CD4-positive, alpha-beta T cell treated with Interleukin-10 for 1 hour (primary cell): Measurements from ENCODE around the gene PIAS3.

Experiments
- DNase-seq: peaks from one replicate; pipeline ENCODE4 v3.0.0-alpha.2; 2020

PIAS3 gene

DNA sequence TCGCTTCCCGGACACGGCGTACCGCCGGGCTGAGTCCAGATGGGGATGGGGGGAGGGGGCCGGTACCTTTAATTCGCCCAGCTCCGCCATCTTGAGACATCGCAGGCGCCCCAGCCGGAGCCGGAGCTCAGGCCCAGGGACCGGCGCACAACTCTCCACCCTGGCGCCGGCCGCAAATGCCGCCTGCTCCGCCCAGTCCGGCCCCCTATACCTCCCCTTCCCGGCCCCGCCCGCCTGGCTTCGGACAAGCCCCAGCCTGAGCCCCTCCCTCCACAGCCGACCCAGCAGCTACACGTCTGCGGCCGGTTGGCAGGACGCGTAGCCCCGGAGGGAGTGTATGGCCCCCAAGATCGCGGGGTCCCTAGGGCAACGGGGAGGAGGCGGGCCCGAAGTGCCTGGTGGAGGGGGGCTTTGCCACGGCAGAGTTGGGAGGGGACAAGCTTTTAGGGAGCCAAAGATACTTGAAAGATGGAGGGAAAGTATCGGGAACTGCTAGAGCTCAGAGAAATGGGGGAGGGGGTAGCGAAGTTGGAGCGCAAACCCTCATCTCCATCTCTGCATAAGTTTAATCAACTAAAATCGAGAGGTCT, at the start of gene PIAS3:
Gene PIAS3 (minus strand): TSS at position 181 of the 590 bp plus-strand sequence. CDS start 91 bp downstream, at position 90.
- DNase-seq: peak; percentile 86

GRCh38 chr1:145908653-145909052, 49.8 kb upstream of the PIAS3 start:
- DNase-seq: no peak

DNA sequence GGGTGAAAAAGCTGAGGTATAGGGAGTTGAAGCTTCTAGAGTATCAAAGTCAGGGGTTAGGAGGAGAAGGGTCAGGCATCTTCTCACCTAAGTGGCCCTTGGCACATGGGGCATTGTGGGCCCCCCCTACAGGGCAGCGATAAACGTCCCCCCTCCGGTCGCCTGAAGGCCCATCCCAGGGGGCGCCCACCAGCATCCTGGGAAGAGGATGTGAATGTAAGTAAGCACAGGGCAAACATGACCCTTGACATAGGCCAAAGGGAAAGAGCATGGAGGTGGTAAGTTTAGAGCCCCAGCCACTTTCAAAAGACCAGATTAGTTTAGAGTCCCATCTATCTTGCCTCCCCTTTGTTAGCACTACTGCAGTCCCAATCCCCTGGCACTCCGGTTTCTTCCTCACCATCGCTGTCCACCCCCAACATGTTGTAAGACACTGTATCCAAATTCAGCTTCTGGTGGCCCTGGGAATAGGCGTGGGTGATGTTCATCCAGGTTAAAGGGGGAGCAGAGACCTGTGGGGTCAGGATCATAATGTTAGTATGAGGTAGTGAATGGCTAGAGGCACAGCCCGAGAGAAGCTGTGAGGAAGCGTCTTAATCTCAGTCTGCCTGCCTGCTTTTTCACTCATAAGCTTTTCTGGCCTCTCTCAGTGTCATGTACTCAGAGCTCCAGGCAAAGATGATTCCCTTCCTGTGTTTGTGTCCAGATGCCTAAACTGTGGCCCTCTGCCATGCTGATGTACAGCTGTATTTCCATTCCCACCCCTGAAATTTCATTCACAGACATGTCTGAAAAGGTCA, 48.3 kb upstream of the PIAS3 start:
- no peak for DNase-seq

GRCh38 chr1:145901312-145902021, 42.6 kb upstream of the PIAS3 start:
- no peak for DNase-seq

DNA sequence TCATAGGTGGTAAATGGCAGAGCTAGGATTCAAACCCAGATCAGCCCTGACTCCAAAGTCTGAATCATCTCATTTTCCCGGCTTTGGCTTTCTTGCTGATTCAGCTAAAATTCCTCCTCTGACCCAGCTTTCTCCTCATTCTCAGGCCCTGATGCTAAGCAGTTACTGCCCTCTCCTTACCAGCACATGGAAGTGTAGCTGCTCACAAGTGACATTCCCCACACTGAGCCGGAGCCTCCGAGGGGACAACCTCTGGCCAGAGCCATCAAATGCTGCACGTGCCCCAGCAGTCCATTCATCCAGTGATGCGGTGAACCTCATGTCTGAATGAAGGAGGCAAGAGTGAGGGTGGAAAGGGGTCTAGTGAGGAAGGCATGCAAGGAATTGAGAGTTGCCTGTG, 39.9 kb upstream of the PIAS3 start:
- DNase-seq: no peak

GRCh38 chr1:145897969-145898368, 39.1 kb upstream of the PIAS3 start:
- DNase-seq: no peak

DNA sequence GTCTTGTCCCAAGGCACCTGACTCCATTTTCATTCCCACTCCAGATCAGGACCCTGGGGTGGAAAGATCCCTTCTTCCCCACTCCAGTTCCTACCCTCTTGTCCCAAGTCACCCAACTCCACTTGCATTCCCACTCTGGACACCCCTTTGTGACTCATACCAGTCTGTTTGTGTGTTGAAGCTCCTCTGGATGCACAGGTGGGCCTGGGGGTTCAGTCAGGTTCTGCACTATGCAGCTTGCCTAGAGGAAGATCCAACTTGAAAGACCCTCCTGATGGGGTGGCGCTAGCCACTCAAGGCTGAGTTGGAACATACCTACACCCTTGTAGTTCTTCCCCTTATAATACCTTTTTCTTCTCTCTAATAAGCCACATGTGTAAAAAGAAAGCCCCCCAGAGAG, 36.6 kb upstream of the PIAS3 start:
- DNase-seq: no peak

DNA sequence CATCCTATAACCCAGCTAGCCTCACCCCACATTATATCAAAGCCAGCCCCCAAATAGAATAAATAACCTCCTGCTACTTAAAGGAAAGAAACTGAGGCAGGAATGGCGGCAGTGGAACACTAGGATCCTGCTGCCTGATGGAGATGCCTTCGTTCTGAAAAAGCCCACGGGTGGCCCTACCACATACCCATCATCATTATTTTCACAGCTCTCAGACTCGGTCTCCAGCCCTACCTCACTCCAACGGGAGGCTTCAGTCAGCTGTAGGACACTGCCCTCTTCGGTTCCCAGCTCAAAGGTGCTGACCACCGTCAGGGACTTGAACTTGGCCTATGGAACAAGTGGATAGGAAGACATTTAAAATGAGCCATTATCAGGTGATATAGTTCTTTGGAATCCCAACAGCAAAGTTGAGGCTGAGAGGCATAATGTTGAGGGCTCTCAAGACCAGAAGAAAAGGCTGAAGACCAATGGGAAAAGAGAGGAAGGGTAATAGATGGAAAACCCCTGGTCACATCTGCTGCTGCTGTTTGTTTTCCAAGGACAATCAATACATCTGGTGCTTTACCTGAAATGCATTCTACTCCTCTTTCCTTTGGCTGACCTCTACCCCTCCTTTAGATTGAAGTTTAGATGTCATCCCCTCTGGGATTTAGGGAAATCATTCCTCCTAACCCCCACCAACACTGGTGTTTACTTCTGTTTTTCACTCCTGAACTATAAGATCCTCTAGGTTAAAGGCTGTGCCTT, 34.6 kb upstream of the PIAS3 start:
- no peak for DNase-seq

DNA sequence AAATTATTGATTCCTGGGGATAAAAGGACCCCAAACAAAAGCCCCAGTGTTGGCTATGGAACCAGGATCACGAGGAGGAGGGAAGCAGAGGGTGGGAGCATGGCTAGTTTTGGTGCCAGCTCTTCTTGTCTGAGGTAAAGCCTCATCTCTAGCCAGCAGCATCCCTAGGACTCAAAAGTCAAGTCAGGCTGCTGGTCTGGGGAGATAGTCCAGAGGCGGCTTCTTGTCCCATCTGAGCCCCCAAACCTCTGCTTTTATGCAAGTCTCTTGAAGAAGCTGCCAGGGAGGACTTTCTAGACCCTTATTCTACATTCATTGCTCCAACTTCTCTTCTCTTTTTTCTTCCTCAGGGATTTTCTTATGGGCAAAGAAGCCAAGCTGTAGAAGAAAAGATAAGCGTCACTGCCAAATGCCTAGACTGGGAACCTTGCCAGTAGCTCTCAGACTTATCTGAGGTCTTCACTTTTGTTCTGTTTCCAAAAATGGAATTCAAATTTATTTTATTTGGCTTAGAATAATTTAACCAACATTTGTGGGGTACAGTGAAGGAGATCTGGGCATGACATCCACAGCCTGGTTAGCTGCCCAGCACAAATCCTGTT, 33.7 kb upstream of the PIAS3 start:
- DNase-seq: no peak

GRCh38 chr1:145891587-145892485, 33.0 kb upstream of the PIAS3 start:
- DNase-seq: peak; percentile 54

DNA sequence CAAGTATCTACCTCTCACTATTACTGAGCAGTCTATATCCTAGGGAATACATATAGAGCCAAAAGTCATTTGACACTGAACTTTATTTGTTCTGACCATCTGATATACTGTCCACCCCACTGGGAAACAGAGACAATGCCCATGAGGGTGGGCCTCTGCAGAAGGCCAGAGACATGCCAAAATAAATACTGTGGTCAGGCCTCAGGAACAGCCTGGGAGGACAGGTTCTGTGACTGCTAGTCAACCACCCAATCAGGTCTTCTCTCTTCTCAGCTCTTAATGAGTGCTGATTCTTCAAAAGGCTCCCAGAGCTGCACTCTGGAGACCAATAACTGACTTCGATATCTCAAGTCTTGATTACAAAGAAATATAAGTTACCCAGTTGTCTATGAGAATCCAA, 32.3 kb upstream of the PIAS3 start:
- DNase-seq: no peak

GRCh38 chr1:145889722-145890121, 30.8 kb upstream of the PIAS3 start:
- no peak for DNase-seq

- DNase-seq: no peak
Measured at GRCh38 chr1:145887631-145888030, 28.8 kb upstream of the PIAS3 start.

GRCh38 chr1:145886816-145887215, 27.9 kb upstream of the PIAS3 start:
- DNase-seq: no peak

GRCh38 chr1:145886390-145886789, 27.5 kb upstream of the PIAS3 start:
- no peak for DNase-seq

DNA sequence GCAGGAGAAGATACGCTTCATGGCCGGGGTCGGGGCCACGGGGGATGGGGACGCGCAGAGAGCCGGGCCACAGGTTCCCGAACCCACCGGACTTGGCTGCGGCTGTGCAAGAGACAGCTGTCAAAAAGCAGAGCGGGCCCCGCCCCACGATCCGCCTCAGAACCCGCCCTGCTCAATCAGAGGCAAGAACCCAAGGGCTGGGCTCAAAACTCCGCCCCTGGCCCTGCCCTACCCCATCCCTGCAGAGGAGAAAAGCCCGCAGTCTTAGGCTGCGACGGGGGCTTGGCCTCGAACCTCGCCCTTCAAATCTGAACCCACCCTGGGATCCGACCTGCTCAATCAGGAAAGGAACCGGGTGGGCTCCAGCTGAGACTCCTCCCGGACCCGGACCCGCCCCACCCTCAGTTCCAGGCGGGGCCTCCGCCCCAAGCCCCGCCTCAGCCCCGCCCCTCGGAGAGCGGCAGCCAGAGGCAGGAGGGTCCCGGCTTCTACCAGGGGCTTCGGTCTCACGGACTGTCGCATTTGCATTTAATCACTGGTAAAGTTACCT, 26.9 kb upstream of the PIAS3 start, which contains the start of gene ANKRD35:
Gene ANKRD35 (minus strand): TSS at position 129 of the 550 bp plus-strand sequence. CDS start 108 bp downstream, at position 21.
- peak; percentile 87 for DNase-seq

DNA sequence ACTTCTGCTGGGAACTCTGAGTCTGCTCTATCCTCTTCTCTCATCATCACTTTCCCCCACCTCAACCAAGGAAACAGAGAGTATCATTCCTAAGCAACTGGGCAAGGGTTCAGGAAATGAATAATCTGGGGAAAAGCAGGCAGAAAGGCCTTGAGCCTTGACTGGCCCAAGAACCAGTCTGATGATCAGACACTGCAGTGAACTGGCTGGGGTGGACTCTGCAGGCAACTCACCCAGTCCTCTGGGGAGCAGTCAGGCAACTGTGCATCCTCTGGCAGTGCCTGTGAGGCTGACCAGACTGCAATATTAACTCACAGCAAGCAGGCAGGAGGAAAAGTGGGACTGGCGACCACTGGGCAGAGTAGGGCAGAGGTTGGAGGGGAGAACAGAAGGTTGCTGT, 25.8 kb upstream of the PIAS3 start:
- DNase-seq: no peak

DNA sequence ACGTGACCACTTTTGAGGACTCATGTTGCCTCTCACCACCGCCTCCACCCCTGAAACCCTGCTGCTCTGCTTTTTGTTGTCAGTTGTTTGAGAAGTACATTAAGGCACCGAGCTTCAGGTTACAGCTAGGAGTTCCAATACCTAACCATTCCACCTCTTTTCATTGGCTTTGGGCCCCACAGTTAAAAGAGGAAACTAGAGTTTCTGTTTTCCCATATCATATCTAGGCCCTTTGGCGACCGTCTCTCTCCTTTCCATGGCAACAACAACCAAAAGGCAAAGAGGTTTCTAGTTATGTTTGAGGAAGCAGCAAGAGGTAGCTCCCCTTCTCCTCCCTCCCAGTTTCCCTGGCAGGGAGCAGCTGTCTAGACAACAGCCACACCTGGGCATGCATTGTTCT, 20.9 kb upstream of the PIAS3 start:
- no peak for DNase-seq

GRCh38 chr1:145878724-145879123, 19.8 kb upstream of the PIAS3 start:
- no peak for DNase-seq

DNA sequence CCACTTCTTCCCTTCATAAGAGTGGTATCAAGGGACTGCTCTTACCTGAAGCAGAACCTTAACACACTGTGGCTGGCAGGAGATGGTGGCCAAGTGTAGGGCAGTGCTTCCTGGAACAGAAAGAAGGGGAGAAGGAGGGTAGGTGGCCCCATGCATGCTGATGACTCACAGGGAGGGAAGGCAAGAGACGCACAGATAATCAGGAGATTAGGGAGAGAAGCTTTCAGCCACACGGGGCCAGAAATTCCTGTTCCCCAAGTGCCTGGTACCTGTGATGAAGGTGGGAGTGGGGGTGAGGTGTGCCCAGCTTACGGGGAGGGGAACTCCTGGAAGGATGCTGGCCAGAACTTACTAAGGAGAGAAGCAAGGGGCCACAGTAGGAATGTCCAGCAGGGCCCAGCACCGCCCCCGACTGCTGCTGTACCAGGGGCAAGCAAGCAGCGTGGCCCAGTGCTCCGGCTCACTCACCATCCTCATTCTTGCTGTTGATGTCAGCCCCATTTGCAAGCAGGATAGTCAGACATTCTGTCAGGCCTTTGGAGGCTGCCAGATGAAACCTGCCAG, 19.1 kb upstream of the PIAS3 start:
- no peak for DNase-seq

GRCh38 chr1:145874646-145875045, 15.8 kb upstream of the PIAS3 start:
- DNase-seq: no peak
